ENCODE data around the gene KRT3. TPM values are rescaled to one million over a fixed set of nuclear protein-coding genes. Genes with fewer than 3 reads are reported as not detected.
"Not testable (repeated sequence)": the region's sequence is repeated elsewhere in the genome, so short reads cannot be mapped to it uniquely, and the experiment has no call there.

The KRT3 gene
- total RNA-seq, 1 donor from 2014 or later = not detected

DNA sequence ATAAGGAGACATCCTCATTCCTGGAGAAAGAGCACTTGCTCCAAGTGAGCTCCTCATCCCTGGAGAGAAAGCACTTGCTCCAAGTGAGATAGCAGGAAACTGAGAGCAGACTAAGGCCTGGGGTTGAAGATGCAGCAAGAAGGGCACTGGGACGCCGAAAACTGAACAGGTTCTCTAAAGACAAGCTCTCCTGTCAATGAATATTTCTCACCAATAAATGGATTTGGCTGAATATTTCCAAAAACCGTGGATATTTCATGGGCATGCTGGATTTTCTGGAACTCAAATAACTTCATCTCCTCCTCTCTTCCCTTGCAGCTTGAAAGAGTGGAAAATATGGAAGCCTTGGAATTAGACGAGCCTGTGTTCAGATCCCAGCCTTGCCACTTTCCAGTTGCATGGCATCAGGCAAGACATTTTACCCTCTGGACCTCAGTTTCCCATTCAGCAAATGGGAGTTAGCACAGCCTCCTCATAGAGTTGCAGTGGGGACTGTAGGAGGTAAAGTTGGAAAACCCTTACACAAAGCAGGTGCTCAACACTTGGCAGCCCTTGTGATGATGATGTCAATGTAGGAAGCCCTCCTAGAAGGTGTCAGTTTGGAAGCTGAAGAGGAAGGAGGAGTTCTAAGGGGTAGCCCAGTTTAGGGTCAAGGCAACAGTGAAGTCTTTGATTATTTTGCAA is 14.4 kb downstream of the KRT3 start:
- no peak for DNase-seq (ENCODE audit: low spot score)

DNA sequence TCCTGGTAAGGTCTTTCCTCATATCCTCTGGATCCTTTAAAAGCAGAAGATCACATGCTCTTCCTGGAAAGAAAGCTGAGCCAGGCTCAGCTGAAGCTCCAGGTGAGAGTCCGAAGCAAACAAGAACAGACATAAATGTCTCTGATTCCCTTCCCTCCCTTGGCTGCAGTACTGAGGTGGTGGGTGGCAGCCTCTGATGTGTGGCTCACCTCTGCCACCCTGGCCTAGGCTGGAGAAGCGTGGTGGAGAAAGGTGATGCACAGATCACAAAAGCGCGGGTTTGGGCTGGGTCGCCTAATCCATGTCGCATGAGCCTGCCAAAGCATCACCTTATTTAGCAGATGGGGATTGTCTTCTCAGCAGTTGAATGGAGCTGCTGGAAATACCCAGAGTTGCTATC is 16.0 kb downstream of the KRT3 start:
- no peak for DNase-seq (ENCODE audit: low spot score)

DNA sequence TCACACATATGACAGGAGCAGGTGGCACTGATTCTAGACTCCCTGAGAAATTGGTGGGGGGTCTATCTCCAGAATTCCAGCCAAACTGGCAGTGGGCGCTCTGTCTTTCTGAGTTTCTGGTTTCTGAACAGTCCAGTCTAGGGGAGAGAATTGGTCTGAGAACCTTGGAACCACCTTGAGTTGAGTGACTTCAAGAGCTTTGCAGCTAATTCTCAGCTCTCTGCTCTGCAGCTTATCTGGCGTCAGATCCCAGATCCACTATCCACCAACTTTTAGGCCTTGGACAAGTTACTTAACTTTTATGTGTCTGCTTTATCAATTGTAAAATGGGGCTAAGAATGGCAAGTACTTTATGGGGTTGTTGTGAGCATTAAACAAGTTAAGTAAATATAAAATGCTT is 17.1 kb downstream of the KRT3 start:
- no peak for DNase-seq (ENCODE audit: low spot score)

DNA sequence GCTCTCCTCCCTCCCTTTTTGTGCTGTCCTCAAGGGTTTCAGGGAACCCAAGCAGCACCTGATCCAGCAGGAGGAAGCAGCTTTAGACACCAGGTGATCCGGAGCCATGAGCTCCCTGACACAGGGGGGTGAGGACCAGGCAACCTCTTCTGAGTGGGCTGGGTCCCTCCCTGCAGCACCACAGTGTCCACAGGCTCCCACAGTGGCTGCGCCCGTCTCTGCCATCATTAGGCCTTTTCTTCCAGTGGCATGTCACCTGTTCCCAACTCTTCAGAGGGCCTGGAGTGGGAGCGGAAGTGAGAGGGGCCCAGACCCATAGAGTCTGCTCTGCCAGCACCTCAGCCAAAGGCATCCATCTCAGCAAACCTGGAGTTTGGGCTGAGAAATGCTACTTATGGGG is 18.4 kb downstream of the KRT3 start:
- no peak for DNase-seq (ENCODE audit: low spot score)

DNA sequence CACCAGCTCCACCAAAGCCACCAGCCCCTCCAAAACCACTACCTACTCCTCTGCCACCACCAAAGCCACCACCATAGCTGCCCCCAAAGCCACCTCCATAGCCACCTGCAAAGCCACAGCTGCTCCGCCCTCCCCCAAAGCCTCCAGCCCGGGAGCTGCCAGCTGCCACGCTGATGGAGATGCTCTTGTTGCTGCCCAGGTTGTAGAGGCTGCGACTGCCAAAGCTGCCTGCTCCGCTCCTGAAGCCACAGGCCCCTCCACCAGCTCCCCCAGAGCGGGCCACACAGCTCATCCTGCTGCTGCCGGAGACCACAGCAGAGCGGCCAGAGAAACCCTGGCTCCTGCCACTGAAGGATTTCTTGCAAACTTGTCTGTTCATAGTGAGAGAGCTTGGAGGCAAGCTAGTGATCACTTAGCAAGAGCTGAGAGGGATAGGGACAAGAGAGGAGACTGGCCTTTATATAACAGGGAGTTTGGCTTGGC is 19.0 kb downstream of the KRT3 start, which contains the start of gene KRT76:
Gene KRT76, minus strand, starts transcription at position 433 of the 483 bp plus-strand sequence. Its CDS starts 54 bp downstream, at position 379.
- DNase-seq (ENCODE audit: low spot score) = no peak

DNA sequence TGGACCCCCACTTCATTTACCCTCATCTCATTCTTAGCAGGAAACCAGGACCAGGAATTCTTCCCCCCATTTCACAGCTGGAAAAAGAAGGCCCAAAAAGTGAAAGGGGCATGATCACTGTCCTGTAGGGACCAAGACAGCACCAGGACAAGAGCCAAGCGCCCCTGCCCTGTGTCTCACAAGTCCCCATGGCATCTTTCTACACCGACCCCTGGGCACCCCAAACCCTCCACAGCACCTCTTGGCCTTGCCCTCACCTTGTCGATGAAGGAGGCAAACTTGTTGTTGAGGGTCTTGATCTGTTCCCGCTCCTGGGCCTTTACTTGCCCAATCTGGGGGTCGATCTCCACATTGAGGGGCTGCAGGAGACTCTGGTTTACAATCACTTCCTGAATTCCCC is 19.5 kb downstream of the KRT3 start:
- no peak for DNase-seq (ENCODE audit: low spot score)

DNA sequence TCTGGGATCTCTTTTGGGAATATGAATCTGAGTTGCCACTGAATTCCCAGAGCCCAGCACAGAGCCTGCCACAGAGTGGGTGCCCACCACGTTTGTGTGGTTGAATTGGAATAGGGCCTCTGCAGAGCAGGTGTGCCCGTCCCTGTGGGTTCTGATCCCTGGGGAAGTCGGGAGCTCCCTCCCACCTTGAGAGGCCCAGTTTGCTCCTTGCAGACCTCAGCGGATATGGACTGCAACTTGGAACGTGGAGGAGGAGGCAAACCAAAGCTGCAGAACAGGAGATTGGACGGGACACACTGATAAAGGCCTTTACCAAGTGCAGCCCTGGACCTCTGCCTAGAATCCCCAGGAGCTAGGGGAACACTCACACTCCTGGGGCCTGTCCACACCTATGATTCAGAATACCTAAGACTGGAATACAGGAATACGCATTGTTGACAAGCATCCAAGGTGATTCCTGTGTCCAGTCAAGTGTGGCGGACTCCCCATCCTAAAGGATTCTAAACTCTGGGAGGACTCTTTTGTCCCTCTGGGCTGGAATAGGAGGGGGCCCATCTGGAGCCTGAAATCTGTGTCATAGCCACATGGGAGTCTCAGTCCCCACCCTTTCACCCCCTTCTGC is 21.2 kb downstream of the KRT3 start:
- DNase-seq (ENCODE audit: low spot score) = no peak

DNA sequence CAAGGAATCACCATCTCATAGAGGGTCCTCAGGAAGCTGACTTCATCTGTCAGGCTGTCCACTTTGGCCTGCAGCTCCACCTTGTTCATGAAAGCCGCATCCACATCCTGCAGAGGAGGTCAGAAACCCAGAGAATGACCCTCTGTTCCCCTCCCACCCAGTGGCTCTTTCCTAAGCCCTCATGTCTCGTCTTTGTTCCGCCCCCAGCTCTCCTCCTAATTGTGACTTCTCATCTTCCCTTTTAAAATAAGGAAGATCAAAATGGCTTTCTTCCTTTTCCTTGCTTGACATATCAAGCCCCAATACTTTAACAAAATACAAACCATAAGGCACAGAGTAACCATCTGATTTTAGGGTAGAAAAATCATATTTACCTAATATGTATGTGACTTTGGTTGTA is 23.1 kb downstream of the KRT3 start:
- no peak for DNase-seq (ENCODE audit: low spot score)

DNA sequence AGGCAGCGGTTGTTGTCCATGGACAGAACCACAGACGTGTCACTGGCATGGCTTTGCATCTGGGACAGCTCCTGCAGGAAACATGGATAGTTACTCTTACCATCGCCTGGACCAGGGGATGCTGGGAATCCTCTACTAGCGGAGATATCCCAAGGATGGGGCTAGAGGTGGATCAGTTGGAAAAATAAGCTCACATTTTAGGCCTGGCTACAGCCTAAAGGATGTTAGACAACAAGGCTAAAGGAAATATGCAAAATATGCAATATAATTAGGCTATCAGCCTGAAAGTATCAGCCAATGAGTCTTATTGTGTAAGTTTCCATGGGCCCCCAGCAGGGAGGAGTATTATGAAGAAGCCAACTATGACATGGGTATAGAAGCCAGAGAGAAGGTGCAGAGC is 23.7 kb downstream of the KRT3 start:
- no peak for DNase-seq (ENCODE audit: low spot score)

DNA sequence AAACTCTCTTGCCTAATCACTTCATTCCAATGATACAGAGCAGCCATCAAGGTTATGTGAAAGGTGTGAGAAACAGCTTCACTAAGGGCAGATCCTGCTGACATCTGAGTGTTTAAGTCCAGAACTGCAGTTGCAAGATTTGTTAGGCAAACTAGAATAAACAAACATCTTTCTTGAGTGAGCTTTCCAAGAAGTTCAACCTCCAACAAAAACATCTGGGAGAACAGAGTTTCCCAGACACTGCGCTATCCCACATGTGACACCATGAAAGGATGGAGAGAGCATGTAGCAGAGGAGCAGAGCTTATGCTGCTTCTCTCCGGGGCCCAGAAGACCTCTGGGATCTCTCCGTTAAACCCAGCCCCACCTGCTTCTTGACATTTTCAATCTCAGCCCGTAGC is 24.4 kb downstream of the KRT3 start:
- no peak for DNase-seq (ENCODE audit: low spot score)

DNA sequence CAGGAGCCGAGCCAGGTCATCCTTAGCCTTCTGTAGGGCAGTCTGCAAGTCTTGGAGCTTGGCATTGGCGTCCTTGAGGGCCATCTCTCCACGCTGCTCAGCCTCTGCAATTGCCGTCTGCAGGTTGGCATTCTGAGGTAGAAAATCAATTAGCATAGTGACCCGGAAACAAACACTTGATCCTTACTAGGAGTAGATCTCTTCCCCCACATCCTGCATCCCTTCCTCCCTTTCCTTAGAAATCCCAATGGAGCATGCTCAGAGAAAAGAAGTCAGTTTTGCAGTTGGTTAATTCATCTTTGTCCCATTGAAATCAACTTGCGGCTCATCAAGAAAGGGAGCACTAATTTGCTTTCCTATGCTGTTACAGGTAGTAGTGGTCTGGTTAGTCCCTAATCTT is 24.8 kb downstream of the KRT3 start:
- DNase-seq (ENCODE audit: low spot score) = no peak

DNA sequence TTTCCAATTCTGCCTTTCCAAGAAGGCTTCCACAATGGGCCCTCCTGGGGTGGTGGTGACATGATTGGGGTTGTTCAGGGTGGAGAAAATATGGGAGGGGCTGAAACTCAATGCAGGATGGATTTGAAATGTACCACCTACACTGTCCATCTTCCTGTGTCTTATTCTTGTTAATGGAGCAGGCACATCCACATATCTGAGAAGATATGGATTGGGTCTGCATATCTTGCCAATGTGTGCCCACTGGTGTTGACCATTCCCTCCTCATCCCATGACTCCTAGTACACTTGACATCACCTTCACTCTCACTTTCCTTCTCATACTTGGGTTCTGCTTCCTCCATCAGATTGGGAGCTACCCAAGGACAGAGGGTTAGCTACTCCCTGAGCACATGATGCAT is 26.0 kb downstream of the KRT3 start:
- DNase-seq (ENCODE audit: low spot score) = no peak

DNA sequence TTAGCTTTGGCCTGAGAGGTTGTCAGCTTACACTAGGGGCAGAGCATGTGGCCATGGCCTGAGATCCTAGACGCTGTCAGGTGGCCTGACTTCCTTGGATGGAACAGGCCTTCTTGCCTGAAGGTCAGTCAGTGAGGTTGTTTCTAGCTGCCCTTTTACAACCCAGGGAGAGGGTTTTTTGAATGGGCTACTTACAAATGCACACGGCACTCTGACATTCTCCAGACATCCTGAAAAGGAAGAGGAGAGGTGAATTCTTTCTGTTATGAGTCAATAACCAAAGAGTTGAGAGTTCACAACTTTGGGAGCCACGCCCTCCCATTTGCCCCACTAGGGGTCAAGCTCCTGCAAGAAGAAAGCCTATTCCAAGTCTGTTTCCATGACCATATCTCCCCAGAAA is 26.6 kb downstream of the KRT3 start:
- DNase-seq (ENCODE audit: low spot score) = no peak

DNA sequence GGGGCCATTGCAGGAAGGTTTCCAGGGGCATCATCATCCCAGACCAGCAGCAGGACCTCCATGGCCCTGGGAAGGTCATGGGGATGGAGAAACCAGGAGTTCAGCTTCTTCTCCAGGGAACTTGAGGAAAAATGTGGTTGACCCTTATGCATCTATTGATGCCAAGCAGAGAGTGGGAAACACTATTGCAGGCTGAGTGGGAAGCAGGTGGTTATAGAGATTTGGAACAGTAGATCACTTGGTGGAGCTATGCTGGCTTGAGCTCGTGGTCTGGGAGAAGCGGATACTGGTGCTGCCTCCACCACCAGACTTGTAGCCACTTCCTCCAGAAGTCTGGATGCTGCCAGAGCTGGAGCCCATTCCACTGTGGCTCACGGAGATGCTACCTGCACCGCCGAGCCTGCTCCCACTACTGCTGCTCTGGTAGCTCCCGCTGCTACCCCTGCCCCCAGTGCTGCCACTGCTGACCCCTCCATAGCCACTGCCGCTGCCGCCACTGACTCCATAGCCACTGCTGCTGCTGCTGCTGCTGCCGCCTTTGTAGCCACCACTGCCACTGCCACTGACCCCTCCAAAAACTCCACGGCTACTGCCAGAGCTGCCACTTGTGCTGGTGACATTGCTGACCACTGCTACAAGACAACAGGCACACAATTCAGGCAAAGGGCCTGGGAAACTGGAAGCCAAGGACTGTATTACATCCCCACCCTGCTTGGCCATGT is 27.3 kb downstream of the KRT3 start:
- no peak for DNase-seq (ENCODE audit: low spot score)

DNA sequence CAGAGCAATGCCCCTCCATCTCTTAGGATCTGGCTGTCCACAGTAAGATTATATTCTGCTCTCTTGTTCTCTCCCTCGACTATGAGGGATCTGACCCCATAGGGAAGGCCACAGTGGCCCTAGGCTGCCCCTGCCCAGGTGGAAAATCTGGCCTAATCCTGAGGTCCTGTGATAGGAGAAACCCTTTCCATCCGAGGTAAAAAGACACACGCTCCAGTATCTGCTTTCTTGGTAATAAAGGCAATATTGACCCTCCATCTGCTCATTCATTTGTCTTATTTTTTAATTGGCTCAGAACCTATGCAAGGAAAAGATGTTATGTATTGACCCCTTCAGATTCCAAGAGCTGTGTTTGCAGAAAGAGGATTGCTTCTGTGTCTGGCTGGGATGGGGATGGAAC is 28.5 kb downstream of the KRT3 start:
- DNase-seq (ENCODE audit: low spot score) = no peak

DNA sequence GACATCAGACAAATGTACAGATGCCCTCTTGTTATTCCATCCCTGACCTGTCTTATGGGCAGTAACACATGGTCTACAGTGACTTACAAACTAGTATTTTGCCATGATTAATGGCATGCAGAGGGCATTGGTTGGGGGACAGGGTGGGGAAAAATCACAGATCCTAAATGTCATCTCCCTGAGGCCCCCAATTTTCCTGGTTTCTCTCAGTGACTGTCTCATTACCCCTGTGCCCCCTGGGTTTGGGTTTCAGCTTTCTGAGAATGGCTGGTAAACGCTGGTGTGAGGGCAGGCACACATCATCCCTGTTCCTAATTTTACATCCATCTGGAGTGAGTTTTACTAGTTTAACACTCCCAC is 28.9 kb downstream of the KRT3 start:
- no peak for DNase-seq (ENCODE audit: low spot score)

DNA sequence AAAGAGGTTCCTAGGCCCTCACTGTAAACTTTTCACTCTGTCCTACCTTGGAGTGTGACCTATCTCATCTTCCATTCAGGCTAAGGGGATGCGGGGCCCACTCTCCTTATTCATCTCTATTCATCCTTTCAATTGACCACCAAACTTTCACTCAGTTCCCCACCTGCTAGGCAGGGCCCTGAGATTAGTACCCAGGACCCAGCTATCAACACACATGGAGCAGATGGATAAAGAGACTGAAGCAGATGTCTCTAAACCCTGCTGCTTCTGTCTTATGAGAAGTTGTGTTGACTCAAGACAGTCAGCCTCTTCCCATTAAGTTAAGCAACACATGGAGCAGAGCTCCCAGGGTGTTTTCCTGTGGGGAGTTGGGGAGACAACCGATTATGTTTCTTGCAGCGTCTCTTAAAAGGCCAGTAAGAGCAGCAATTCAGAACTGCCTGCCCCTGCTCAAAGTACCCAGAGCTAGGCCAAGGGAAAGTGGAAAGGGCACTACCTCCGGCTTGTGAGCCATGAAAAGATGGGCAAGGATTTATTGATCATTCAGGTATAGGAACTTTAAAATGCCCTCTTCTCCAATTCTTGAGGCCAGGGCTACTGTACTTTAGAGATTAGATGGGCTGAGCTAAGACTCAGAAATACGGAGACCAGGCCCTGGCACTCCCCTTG is 29.4 kb downstream of the KRT3 start:
- DNase-seq (ENCODE audit: low spot score) = no peak

DNA sequence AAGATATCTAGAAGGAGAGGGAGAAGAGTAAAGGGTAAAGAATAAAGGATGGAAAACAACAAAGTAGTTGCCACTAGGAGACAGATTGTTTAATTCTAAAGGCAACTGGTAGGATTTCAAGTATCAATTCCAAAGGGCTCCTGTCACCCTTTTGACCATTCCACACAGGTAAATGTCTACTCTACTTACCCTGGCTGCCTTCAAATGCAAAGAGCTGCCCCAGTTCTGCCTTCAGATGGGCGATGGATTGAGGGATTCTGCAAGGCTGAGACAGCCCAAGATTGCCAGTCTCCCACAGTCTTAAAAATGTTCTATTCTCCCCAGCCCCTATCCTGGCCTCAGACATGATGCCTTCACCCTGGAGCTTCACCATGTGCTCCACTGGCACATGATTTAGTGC is 30.2 kb downstream of the KRT3 start:
- DNase-seq (ENCODE audit: low spot score) = no peak

DNA sequence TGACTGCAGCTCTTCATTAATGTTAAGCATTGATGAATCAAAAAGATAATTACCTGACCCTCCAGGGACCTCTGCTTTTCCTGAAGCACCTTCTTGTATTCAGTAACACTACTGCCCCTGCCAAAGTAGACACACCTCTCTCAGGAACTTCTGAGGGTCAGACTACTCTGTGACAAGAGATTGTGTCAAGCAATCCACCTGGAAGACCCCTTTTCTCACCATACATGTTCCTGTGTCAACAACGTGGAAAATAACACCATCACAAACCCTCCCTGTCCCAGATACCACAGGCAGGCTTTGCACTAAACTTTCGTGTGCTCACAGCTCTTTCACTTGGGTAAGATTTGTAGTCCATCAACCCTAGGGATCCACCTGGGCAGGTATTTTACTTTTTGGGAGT is 31.9 kb downstream of the KRT3 start:
- no peak for DNase-seq (ENCODE audit: low spot score)

DNA sequence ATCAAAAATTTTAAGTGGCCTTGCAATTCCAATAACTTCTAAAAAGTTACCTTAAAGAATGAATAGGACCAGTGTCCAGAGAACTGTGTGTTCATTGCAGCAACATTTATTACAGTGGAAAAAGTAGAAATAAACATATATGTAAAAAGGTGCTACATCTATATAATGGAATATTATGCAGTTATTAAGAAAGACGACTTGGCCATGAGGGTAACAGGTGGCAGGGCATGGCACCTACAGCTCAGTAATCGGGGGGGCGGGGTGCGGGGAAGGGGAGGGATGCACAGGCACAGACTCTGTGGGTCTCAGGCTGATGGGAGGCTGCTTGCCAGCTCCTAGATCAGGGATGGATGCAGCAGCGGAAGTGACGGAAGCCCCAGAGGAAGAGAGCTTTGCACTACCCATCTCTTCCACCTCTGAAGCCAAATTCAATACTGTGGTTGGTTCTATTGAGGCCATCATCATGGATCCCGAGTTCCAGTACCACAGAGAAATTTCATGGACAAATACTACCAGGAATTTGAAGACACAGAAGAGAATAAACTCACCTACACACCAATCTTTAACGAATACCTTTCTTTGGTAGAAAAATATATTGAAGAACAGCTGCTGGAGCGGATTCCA is 32.8 kb downstream of the KRT3 start:
- no peak for DNase-seq (ENCODE audit: low spot score)

DNA sequence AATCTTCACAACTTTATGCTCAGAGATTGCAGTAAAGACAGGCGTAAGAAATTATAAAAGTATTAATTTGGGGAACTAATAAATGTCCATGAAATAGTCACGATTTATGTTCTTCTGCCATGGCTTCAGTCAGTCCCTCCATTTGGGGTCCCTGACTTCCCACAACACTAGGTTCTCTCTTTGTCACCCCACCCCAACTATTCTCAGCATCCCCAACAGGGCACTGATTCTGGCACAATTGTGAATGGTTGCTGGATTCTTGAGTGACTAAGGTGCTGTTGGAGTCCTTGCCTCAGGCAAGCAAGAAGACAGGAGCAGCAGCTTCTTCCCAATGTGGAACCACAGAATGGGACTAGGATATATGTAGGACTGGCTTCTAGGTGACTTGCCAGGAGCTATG is 34.1 kb downstream of the KRT3 start:
- DNase-seq (ENCODE audit: low spot score) = no peak

DNA sequence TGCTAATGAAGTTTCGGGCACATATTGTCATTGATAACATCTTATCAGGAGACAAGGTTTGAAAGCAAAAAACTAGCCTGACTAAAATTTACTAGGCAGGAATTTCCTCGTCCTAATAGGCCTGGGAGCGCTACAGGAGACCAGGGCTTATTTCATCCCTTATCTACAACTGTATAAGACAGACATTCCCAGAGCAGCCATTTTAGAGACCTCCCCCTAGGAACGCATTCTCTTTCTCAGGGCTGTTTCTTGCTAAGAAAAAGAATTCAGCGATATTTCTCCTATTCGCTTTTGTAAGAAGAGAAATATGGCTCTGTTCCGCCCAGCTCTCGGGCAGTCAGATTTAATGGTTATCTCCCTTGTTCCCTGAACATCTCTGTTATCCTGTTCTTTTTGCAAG is 34.7 kb downstream of the KRT3 start:
- DNase-seq (ENCODE audit: low spot score) = not testable (repeated sequence)
